Uterus (tissue), 2 donors: Measurements from ENCODE around the gene GALNT9.

ENCODE experiments used
- POLR2A ChIP-seq, 2 donors: fragments of 450-650 bp; IDR thresholded peaks; one replicate each; pipeline ENCODE4 v1.6.1; 2016; ENCODE audit warnings: antibody characterized with exemption in 2 of 2, mild to moderate bottlenecking in 1 of 2, moderate library complexity in 1 of 2
- TF ChIP-seq, protein P1 (sequence below), 4 experiments: fragments of 200-600 bp in 2 of 4; fragments of 450-650 bp in 2 of 4; sonication (generic) in 2 of 4; IDR thresholded peaks; one replicate each; pipeline ENCODE4 v1.5.1; 2016 to 2019; ENCODE audit warnings: antibody characterized with exemption in 4 of 4, mild to moderate bottlenecking in 2 of 4, moderate library complexity in 1 of 4

DNA sequence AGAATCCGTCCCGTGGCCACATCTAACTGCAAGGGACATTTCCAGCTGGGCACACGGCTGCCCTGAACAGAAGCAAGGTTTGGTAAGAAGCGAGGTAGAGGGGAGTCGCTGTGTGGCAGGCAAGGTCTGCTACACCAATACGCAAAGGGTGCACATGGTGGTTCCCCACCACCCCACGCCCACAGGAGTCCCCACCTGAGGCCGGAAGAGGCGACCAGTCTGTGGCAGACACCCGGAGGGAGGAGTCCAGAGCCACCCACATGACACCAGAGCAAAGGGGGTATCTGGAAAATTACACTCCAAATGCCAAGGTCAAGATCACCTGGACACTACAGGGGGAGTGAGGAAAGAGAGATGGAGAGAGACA, 47.1 kb upstream of the GALNT9 start:
- TF ChIP-seq, protein P1, sequence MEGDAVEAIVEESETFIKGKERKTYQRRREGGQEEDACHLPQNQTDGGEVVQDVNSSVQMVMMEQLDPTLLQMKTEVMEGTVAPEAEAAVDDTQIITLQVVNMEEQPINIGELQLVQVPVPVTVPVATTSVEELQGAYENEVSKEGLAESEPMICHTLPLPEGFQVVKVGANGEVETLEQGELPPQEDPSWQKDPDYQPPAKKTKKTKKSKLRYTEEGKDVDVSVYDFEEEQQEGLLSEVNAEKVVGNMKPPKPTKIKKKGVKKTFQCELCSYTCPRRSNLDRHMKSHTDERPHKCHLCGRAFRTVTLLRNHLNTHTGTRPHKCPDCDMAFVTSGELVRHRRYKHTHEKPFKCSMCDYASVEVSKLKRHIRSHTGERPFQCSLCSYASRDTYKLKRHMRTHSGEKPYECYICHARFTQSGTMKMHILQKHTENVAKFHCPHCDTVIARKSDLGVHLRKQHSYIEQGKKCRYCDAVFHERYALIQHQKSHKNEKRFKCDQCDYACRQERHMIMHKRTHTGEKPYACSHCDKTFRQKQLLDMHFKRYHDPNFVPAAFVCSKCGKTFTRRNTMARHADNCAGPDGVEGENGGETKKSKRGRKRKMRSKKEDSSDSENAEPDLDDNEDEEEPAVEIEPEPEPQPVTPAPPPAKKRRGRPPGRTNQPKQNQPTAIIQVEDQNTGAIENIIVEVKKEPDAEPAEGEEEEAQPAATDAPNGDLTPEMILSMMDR (IDR thresholded peaks at IDR 0.05): no peak
- no peak for TF ChIP-seq POLR2A (IDR thresholded peaks at IDR 0.05)
